C4-2B (cell line): ENCODE data around the gene PPOX.

ENCODE experiments used
- H3K27ac ChIP-seq: fragments of 450-650 bp; 2 replicates; pipeline ENCODE4 v1.5.1; 2017
- CTCF ChIP-seq: fragments of 450-650 bp; conservative IDR thresholded peaks from 2 replicates; pipeline ENCODE4 v1.5.1; 2017; ENCODE audit warnings: mild to moderate bottlenecking
- ZFX ChIP-seq: fragments of 450-650 bp; IDR thresholded peaks from 2 replicates; pipeline ENCODE4 v1.6.1; 2017

PPOX gene

GRCh38 chr1:161187311-161187710, 21.1 kb downstream of the PPOX start:
- no peak for TF ChIP-seq CTCF
- TF ChIP-seq ZFX: no peak
- H3K27ac ChIP-seq: no peak overlapping the region

- TF ChIP-seq ZFX: no peak
- no peak overlapping the region for H3K27ac ChIP-seq
Observed at GRCh38 chr1:161188381-161188780, 22.2 kb downstream of the PPOX start.

GRCh38 chr1:161189036-161189435, 22.8 kb downstream of the PPOX start:
- TF ChIP-seq CTCF: no peak
- no peak for TF ChIP-seq ZFX
- H3K27ac ChIP-seq: no peak overlapping the region

GRCh38 chr1:161190962-161191521, 24.8 kb downstream of the PPOX start:
- TF ChIP-seq ZFX (no peak), CTCF (no peak)
- no peak overlapping the region for H3K27ac ChIP-seq

- TF ChIP-seq ZFX (no peak), CTCF (no peak)
- no peak overlapping the region for H3K27ac ChIP-seq
Observed at GRCh38 chr1:161191971-161192370, 25.7 kb downstream of the PPOX start.

GRCh38 chr1:161192476-161193465, 26.5 kb downstream of the PPOX start:
- H3K27ac ChIP-seq: no peak overlapping the region
- TF ChIP-seq CTCF: peak; percentile 96
- TF ChIP-seq ZFX: no peak

GRCh38 chr1:161193561-161194235, 27.5 kb downstream of the PPOX start:
- TF ChIP-seq ZFX (no peak), CTCF (no peak)
- no peak overlapping the region for H3K27ac ChIP-seq
